GM12865 (cell line): Measurements from ENCODE around the gene OR56B1.
"Not testable (repeated sequence)": the region's sequence is repeated elsewhere in the genome, so short reads cannot be mapped to it uniquely, and the experiment has no call there.

ENCODE experiments used
- DNase-seq: peaks from one replicate; pipeline ENCODE4 v3.0.0; 2010; ENCODE audit warnings: low read depth
- H3K4me3 ChIP-seq: 2 replicates; pipeline ENCODE4 v1.5.1; 2011; ENCODE audit warnings: mild to moderate bottlenecking, low read depth, low read length, control low read depth
- TF ChIP-seq, protein P1 (sequence below): IDR thresholded peaks from 2 replicates; pipeline ENCODE4 v1.5.1; 2011; ENCODE audit warnings: low read length, control low read depth, low read depth, inconsistent platforms; ENCODE audit not compliant: insufficient read depth; ENCODE audit errors: missing control alignments

The OR56B1 gene

DNA sequence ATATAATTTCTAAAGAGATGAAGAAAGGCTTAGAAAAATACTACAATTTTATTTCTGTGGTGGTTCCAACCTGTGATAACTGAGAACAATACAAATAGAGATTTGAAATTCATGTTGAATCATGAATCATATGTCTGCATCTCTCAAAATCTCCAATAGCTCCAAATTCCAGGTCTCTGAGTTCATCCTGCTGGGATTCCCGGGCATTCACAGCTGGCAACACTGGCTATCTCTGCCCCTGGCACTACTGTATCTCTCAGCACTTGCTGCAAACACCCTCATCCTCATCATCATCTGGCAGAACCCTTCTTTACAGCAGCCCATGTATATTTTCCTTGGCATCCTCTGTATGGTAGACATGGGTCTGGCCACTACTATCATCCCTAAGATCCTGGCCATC is at the start of gene OR56B1:
OR56B1 (plus strand) TSS at position 53 of the 400 bp plus-strand sequence; CDS start at position 122, 69 bp downstream.
- no peak within 1 kb of the TSS for H3K4me3 ChIP-seq
- TF ChIP-seq, protein P1, sequence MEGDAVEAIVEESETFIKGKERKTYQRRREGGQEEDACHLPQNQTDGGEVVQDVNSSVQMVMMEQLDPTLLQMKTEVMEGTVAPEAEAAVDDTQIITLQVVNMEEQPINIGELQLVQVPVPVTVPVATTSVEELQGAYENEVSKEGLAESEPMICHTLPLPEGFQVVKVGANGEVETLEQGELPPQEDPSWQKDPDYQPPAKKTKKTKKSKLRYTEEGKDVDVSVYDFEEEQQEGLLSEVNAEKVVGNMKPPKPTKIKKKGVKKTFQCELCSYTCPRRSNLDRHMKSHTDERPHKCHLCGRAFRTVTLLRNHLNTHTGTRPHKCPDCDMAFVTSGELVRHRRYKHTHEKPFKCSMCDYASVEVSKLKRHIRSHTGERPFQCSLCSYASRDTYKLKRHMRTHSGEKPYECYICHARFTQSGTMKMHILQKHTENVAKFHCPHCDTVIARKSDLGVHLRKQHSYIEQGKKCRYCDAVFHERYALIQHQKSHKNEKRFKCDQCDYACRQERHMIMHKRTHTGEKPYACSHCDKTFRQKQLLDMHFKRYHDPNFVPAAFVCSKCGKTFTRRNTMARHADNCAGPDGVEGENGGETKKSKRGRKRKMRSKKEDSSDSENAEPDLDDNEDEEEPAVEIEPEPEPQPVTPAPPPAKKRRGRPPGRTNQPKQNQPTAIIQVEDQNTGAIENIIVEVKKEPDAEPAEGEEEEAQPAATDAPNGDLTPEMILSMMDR, result no peak
- DNase-seq, result no peak

DNA sequence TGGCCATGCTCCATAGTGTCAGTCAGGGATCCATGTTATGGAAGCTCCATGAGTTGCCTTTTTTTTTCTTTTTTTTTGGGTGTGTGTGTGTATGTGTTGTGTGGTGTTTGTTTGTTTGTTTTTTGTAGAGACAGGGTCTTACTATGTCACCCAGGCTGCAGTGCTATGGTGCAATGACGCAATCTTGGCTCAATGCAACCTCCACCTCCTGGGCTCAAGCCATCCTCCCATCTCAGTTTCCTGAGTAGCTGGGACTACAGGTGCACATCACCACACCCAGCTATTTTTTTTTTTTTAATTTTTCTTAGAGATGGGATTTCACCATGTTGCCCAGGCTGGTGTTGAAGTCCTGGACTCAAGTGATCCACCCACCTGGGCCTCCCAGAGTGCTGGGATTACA is 47.8 kb upstream of the OR56B1 start:
- TF ChIP-seq, protein P1, result no peak
- no peak for DNase-seq
- H3K4me3 ChIP-seq, result no peak overlapping the region

DNA sequence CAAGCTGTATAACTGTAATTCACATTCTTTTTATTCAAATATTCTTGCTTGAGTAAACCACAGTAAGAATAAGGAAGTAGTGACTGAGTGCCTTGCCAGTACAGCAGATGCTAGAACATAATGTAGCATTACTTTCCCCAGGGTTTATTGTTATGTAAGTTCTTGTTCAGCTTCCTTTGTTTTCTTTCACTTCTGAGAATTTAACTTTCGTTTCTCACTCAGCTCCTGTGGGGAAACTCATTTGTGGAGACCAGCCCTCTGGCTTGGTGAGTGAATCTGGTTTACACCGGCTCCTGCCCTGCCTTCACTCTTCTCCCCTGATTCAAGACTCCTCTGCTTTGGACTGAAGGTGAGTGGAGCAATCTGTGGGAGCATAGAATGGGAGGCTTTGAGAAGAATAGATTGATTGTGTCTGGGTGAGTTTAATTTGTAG is 46.7 kb upstream of the OR56B1 start, which contains the start of gene TRIM22:
TRIM22 (plus strand) TSS at position 240 of the 433 bp plus-strand sequence. CDS start 6,443 bp downstream, outside the sequence.
- H3K4me3 ChIP-seq, result peak within 1 kb of the TSS; percentile 64
- peak; percentile 91 for DNase-seq
- TF ChIP-seq, protein P1, result no peak

- TF ChIP-seq, protein P1, result no peak
- peak; percentile 25 for DNase-seq
- H3K4me3 ChIP-seq, result peak overlapping the region; percentile 64
These were observed 46.0 kb upstream of the OR56B1 start for GRCh38 chr11:5690216-5690615.

DNA sequence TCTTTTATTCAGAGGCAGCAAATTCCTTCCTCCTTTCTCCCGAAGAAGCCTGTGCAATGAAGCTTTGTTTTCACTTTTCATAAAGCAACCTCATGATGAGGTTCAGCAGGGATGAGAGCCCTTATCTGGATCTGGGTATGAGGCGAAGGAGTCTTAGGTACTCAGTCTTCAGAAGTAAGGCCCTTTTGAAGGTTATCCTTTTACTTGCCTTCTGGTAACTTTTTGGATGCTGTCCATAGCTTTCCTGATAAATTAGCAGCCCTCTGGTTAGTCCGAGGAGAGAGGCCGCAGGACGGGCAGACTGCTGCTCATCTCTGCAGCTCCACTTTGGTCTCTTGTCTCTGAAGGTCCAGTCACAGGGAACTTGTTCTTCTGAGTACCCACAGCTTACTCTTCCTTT is 45.5 kb upstream of the OR56B1 start:
- peak overlapping the region; percentile 64 for H3K4me3 ChIP-seq
- DNase-seq, result peak; percentile 28

GRCh38 chr11:5691238-5691963 is 44.8 kb upstream of the OR56B1 start:
- not testable (repeated sequence) for DNase-seq
- H3K4me3 ChIP-seq, result peak overlapping the region; percentile 64

More for the DNA sequence above, 45.5 kb upstream of the OR56B1 start:
- TF ChIP-seq, protein P1, result no peak

DNA sequence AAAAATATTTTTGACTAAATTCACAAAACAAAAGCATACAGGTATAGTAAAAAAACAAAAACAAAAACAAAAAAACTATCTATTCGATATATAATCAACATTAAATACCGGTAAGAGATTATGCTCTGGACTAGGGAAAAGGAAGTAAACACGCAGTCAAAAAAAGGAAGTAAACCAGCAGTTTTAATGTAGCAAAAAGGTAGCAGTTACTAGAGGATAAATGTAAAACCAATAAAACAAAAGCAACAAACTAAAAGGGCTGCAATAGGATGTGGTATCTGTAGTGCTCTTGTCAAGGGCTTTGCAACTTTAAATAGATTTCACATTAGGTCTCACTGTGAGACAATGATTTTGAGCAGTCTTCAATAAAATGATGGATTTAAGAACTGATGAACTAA is 44.3 kb upstream of the OR56B1 start:
- no peak for DNase-seq
- peak overlapping the region; percentile 64 for H3K4me3 ChIP-seq
- TF ChIP-seq, protein P1, result no peak
